Spleen (tissue), 7 donors: ENCODE measurements around the gene EVC.

Experiments
- CTCF ChIP-seq, 11 experiments: fragments of 200-600 bp in 7 of 11; fragments of 450-650 bp in 4 of 11; sonication (generic) in 4 of 11; IDR thresholded peaks in 8 of 11; conservative IDR thresholded peaks in 3 of 11; 1 replicate in 7 of 11; 2 replicates in 4 of 11; pipeline versions ENCODE4 v1.4.0 to v1.8.0; 2016 to 2021; ENCODE audit warnings: antibody characterized with exemption in 11 of 11, inconsistent platforms in 4 of 11, mild to moderate bottlenecking in 1 of 11
- POLR2A ChIP-seq, 3 donors: fragments of 450-650 bp; IDR thresholded peaks; one replicate each; pipeline ENCODE4 v1.5.1; 2017; ENCODE audit warnings: antibody characterized with exemption in 3 of 3, mild to moderate bottlenecking in 1 of 3
- POLR2AphosphoS5 ChIP-seq, 3 donors: sonication (generic); formaldehyde crosslinking; IDR thresholded peaks; one replicate each; pipeline ENCODE4 v1.5.1; 2017; ENCODE audit warnings: antibody characterized with exemption in 3 of 3
- donor health status: DM: no; HTN: no; CAD: no; lungs with moderate emphysema.
- donor health status: DM: no; HTN: no; CAD: no.
- donor health status: DM: no; HTN: no; CAD: no.

- TF ChIP-seq CTCF (IDR thresholded peaks at IDR 0.05 in 8 of 11, conservative IDR thresholded peaks at IDR 0.05 in 3 of 11) (no peak), POLR2A (IDR thresholded peaks at IDR 0.05) (no peak), POLR2AphosphoS5 (IDR thresholded peaks at IDR 0.05) (no peak)
Measured at GRCh38 chr4:5793514-5793913, 82.5 kb downstream of the EVC start.
